Esophagus muscularis mucosa (tissue), 4 donors: ENCODE data around the gene NOTCH4. TPM values are rescaled to one million over a fixed set of nuclear protein-coding genes. Genes with fewer than 3 reads are reported as not detected.

Source experiments
- DNase-seq: peaks from one replicate; pipeline ENCODE4 v3.0.0-alpha.2; 2017; ENCODE audit errors: extremely low spot score
- H3K27ac ChIP-seq, 4 donors: fragments of 200-600 bp; sonication (generic); replicated peaks in 1 of 4; 1 replicate in 3 of 4; 2 replicates in 1 of 4; pipeline ENCODE4 v1.5.1; 2016 to 2019; ENCODE audit warnings: mild to moderate bottlenecking in 1 of 4
- H3K27me3 ChIP-seq, 4 donors: fragments of 200-600 bp; sonication (generic); one replicate each; pipeline versions ENCODE4 v1.5.1 to v1.6.0; 2016 to 2019
- H3K36me3 ChIP-seq, 4 donors: fragments of 200-600 bp; sonication (generic); one replicate each; pipeline ENCODE4 v1.5.1; 2016 to 2019
- H3K4me1 ChIP-seq, 4 donors: fragments of 200-600 bp; sonication (generic); one replicate each; pipeline ENCODE4 v1.5.1; 2016 to 2019
- H3K4me3 ChIP-seq, 4 donors: fragments of 200-600 bp; sonication (generic); 1 replicate in 2 of 4; 2 replicates in 2 of 4; pipeline ENCODE4 v1.5.1; 2016 to 2019; ENCODE audit warnings: mild to moderate bottlenecking in 4 of 4, moderate library complexity in 1 of 4
- H3K9me3 ChIP-seq, 4 donors: fragments of 200-600 bp; sonication (generic); 1 replicate in 3 of 4; 2 replicates in 1 of 4; pipeline ENCODE4 v1.5.1; 2016 to 2019
- CTCF ChIP-seq, 3 experiments: fragments of 200-600 bp in 2 of 3; fragments of 450-650 bp in 1 of 3; sonication (generic) in 2 of 3; IDR thresholded peaks; one replicate each; pipeline ENCODE4 v1.5.1; 2017 to 2019; ENCODE audit warnings: antibody characterized with exemption in 3 of 3, mild to moderate bottlenecking in 2 of 3, moderate library complexity in 1 of 3
- EP300 ChIP-seq: sonication (generic); formaldehyde crosslinking; IDR thresholded peaks from one replicate; pipeline ENCODE4 v1.6.1; 2017; ENCODE audit warnings: antibody characterized with exemption
- POLR2A ChIP-seq: fragments of 450-650 bp; IDR thresholded peaks from one replicate; pipeline ENCODE4 v1.6.1; 2017; ENCODE audit warnings: antibody characterized with exemption, moderate library complexity, mild to moderate bottlenecking, low read depth
- POLR2AphosphoS5 ChIP-seq, 2 donors: sonication (generic); formaldehyde crosslinking; IDR thresholded peaks; one replicate each; pipeline ENCODE4 v1.6.1; 2017; ENCODE audit warnings: antibody characterized with exemption in 2 of 2
- WGBS: methylation state at CpG from one replicate; pipeline ENCODE4 v1.1.5; 2018; 5-methylcytosine and 5-hydroxymethylcytosine counted together
- intact Hi-C: fragments of 100-400 bp; cut with DNase I; formaldehyde crosslinking; loops from one replicate; pipeline ENCODE4 v1.15.1; 2023
- total RNA-seq, 4 donors: library from RNA; depleted of rRNA; stranded (reverse); fragments of >200 nt; gene quantifications; one replicate each; pipeline versions ENCODE4 v1.1.0 to v1.2.1, GENCODE V29; 2016

Gene NOTCH4
- total RNA-seq, 4 donors from 2014 or later, result 16.6 to 30.6 (median 19.8) TPM

- Histone ChIP-seq H3K36me3 (peaks cover 10 to 13% (median 11%) of the 10 kb centered on the region in 4 donors), H3K4me1 (peaks cover 65 to 78% (median 72%) of the 10 kb centered on the region in 4 donors), H3K27ac (peak overlapping the region; percentile 90 to 99 (median 98)), H3K27me3 (no peaks in the 10 kb centered on the region), H3K9me3 (no peaks in the 10 kb centered on the region), H3K4me3 (peak overlapping the region; percentile 30 to 92 (median 52))
- intact Hi-C loops, result no loop called here
- TF ChIP-seq POLR2AphosphoS5 (IDR thresholded peaks at IDR 0.05) (no peak), CTCF (IDR thresholded peaks at IDR 0.05) (no peak), POLR2A (no peak), EP300 (no peak)
- WGBS, result 79% methylated on average over 14 of the region's 15 CpGs
- no peak for DNase-seq
Observed at GRCh38 chr6:32191696-32192607, 31.9 kb downstream of the NOTCH4 start.

- Histone ChIP-seq H3K36me3 (peaks cover 16 to 21% (median 20%) of the 10 kb centered on the region in 4 donors), H3K27me3 (no peaks in the 10 kb centered on the region), H3K4me3 (peak overlapping the region; percentile 66 to 92 (median 84)), H3K4me1 (peaks cover 69 to 80% (median 76%) of the 10 kb centered on the region in 4 donors), H3K9me3 (no peaks in the 10 kb centered on the region), H3K27ac (peak overlapping the region; percentile 90 to 99 (median 98))
- intact Hi-C loops, result no loop called here
- DNase-seq, result no peak
- no peak for TF ChIP-seq CTCF (IDR thresholded peaks at IDR 0.05)
- no peak for TF ChIP-seq POLR2A
- no peak for TF ChIP-seq EP300
- no peak for TF ChIP-seq POLR2AphosphoS5 (IDR thresholded peaks at IDR 0.05)
- WGBS, result 87% methylated on average over 6 of the region's 8 CpGs
Observed at GRCh38 chr6:32190911-32191677, 32.8 kb downstream of the NOTCH4 start.

- Histone ChIP-seq H3K36me3 (peaks cover 16 to 24% (median 21%) of the 10 kb centered on the region in 4 donors), H3K27me3 (no peaks in the 10 kb centered on the region), H3K4me1 (peaks cover 72 to 84% (median 80%) of the 10 kb centered on the region in 4 donors), H3K4me3 (peak within 1 kb of the TSS; percentile 66 to 92 (median 84)), H3K9me3 (no peaks in the 10 kb centered on the region), H3K27ac (peak within 1 kb of the TSS; percentile 90 to 99 (median 98))
- TF ChIP-seq EP300, result no peak
- TF ChIP-seq POLR2AphosphoS5 (IDR thresholded peaks at IDR 0.05), result peak; percentile 85 to 89
- no peak for TF ChIP-seq CTCF (IDR thresholded peaks at IDR 0.05)
- peak; percentile 57 for TF ChIP-seq POLR2A
- 1% methylated on average over 21 of the region's 23 CpGs for WGBS
- intact Hi-C loops, result no loop called here
- peak; percentile 98 for DNase-seq
Observed at GRCh38 chr6:32190054-32190851, 33.6 kb downstream of the NOTCH4 start, which contains the start of gene PBX2. PBX2 (minus strand) TSS chr6:32190202; CDS start chr6:32189915, 287 bp downstream.

GRCh38 chr6:32189742-32190053 lies 34.2 kb downstream of the NOTCH4 start:
- H3K9me3 ChIP-seq, result no peaks in the 10 kb centered on the region
- DNase-seq, result no peak
- H3K4me3 ChIP-seq, result peak overlapping the region; percentile 66 to 92 (median 84)
- peak overlapping the region; percentile 90 to 99 (median 98) for H3K27ac ChIP-seq
- peaks cover 16 to 24% (median 21%) of the 10 kb centered on the region in 4 donors for H3K36me3 ChIP-seq
- intact Hi-C loops, result no loop called here
- peaks cover 70 to 83% (median 80%) of the 10 kb centered on the region in 4 donors for H3K4me1 ChIP-seq
- no peak for TF ChIP-seq EP300
- no peaks in the 10 kb centered on the region for H3K27me3 ChIP-seq
- WGBS, result no CpG with 5 or more reads among the region's 23 CpGs
